ENCODE data around the gene CA6. TPM values are rescaled to one million over a fixed set of nuclear protein-coding genes. Genes with fewer than 3 reads are reported as not detected.
"Not testable (repeated sequence)": the region's sequence is repeated elsewhere in the genome, so short reads cannot be mapped to it uniquely, and the experiment has no call there.

Gene CA6
- total RNA-seq, 2 experiments from 2014 or later: not detected

DNA sequence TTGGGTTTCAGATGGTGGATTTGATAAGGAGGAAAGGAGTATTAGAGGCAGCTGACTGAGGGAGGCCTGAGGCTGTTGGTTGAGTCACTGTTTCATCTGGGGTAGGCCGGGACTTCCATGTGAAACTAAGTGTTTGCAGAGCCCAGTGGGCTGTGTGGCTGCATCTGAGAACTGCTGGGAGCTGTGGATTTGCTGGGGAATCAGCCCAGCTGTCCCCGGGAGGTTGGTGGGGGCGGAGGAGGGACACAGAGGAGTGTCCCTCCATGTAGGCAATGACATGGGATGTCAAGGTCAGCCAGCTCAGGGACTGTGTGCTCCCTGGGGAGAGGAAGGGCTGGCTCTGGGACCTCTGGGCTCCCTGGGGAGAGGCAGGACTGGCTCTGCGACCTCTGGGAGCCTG is 44.2 kb downstream of the CA6 start:
- BruUV-seq (replicated peaks): no TSS peak
- H3K9me3 ChIP-seq (ENCODE audit: low read length): no peaks in the 10 kb centered on the region
- H3K27ac ChIP-seq (ENCODE audit: low read depth, low read length, poor library complexity, severe bottlenecking): no peak overlapping the region
- TF ChIP-seq EZH2phosphoT487 (IDR thresholded peaks at IDR 0.05; ENCODE audit: borderline replicate concordance, low read depth, low read length) (no peak), CTCF (conservative IDR thresholded peaks at IDR 0.05; ENCODE audit: low read length) (no peak)
- ChIA-PET CTCF (ENCODE audit: unreplicated experiment) (interaction anchor here (1.4 kb wide), 1 partner anchor 15 kb away, joined by 5 read pairs; no protein-coding TSS in a partner anchor), POLR2A (no interaction called here)
- no peaks in the 10 kb centered on the region for H3K36me3 ChIP-seq (ENCODE audit: insufficient read depth, low read length)
- H2AFZ ChIP-seq (ENCODE audit: low read length): no peak overlapping the region
- no peak for DNase-seq (ENCODE audit: low spot score)
- no peak overlapping the region for H3K4me3 ChIP-seq (ENCODE audit: low read depth, low read length, poor library complexity, severe bottlenecking)
- H3K79me2 ChIP-seq (ENCODE audit: insufficient read depth, low read depth, low read length): no peaks in the 10 kb centered on the region
- intact Hi-C loops (cut with micrococcal nuclease; ENCODE audit: unreplicated experiment): no loop called here
- H4K20me1 ChIP-seq (ENCODE audit: insufficient read depth, low read length): no peaks in the 10 kb centered on the region
- H3K4me2 ChIP-seq (ENCODE audit: low read length): no peak overlapping the region
- H3K9me2 ChIP-seq (ENCODE audit: insufficient read depth, low read length): no peaks in the 10 kb centered on the region
- H3K4me1 ChIP-seq (ENCODE audit: insufficient read depth, low read length, poor library complexity, severe bottlenecking): peaks cover 29% of the 10 kb centered on the region

GRCh38 chr1:8992936-8993687 is 47.4 kb downstream of the CA6 start:
- POLR2A ChIA-PET: no interaction called here
- BruUV-seq (replicated peaks): no TSS peak

GRCh38 chr1:8993962-8994675 is 48.5 kb downstream of the CA6 start:
- H2AFZ ChIP-seq (ENCODE audit: low read length); H3K79me2 ChIP-seq (ENCODE audit: insufficient read depth, low read depth, low read length); H3K4me1 ChIP-seq (ENCODE audit: insufficient read depth, low read length, poor library complexity, severe bottlenecking); CTCF ChIA-PET (ENCODE audit: unreplicated experiment); H4K20me1 ChIP-seq (ENCODE audit: insufficient read depth, low read length); H3K27ac ChIP-seq (ENCODE audit: low read depth, low read length, poor library complexity, severe bottlenecking); intact Hi-C loops (cut with micrococcal nuclease; ENCODE audit: unreplicated experiment); H3K9me3 ChIP-seq (ENCODE audit: low read length); H3K9me2 ChIP-seq (ENCODE audit: insufficient read depth, low read length); BruUV-seq (replicated peaks); DNase-seq (ENCODE audit: low spot score); H3K4me3 ChIP-seq (ENCODE audit: low read depth, low read length, poor library complexity, severe bottlenecking); H3K4me2 ChIP-seq (ENCODE audit: low read length); H3K36me3 ChIP-seq (ENCODE audit: insufficient read depth, low read length); POLR2A ChIA-PET: not testable (repeated sequence)

More at GRCh38 chr1:8992936-8993687, 47.4 kb downstream of the CA6 start:
- no peaks in the 10 kb centered on the region for H4K20me1 ChIP-seq (ENCODE audit: insufficient read depth, low read length)
- no peaks in the 10 kb centered on the region for H3K9me2 ChIP-seq (ENCODE audit: insufficient read depth, low read length)
- H3K27ac ChIP-seq (ENCODE audit: low read depth, low read length, poor library complexity, severe bottlenecking): no peak overlapping the region
- DNase-seq (ENCODE audit: low spot score): no peak
- no peak for TF ChIP-seq EZH2phosphoT487 (IDR thresholded peaks at IDR 0.05; ENCODE audit: borderline replicate concordance, low read depth, low read length)
- TF ChIP-seq CTCF (conservative IDR thresholded peaks at IDR 0.05; ENCODE audit: low read length): 0 out of 2 replicates have a peak, but pooled peaks have one; percentile 47
- peaks cover 6% of the 10 kb centered on the region for H3K4me1 ChIP-seq (ENCODE audit: insufficient read depth, low read length, poor library complexity, severe bottlenecking)
- CTCF ChIA-PET (ENCODE audit: unreplicated experiment): no interaction called here
- H3K36me3 ChIP-seq (ENCODE audit: insufficient read depth, low read length): no peaks in the 10 kb centered on the region
- intact Hi-C loops (cut with micrococcal nuclease; ENCODE audit: unreplicated experiment): no loop called here
- H2AFZ ChIP-seq (ENCODE audit: low read length): no peak overlapping the region
- H3K79me2 ChIP-seq (ENCODE audit: insufficient read depth, low read depth, low read length): no peaks in the 10 kb centered on the region
- no peak overlapping the region for H3K4me3 ChIP-seq (ENCODE audit: low read depth, low read length, poor library complexity, severe bottlenecking)
- H3K9me3 ChIP-seq (ENCODE audit: low read length): no peaks in the 10 kb centered on the region
- H3K4me2 ChIP-seq (ENCODE audit: low read length): no peak overlapping the region

DNA sequence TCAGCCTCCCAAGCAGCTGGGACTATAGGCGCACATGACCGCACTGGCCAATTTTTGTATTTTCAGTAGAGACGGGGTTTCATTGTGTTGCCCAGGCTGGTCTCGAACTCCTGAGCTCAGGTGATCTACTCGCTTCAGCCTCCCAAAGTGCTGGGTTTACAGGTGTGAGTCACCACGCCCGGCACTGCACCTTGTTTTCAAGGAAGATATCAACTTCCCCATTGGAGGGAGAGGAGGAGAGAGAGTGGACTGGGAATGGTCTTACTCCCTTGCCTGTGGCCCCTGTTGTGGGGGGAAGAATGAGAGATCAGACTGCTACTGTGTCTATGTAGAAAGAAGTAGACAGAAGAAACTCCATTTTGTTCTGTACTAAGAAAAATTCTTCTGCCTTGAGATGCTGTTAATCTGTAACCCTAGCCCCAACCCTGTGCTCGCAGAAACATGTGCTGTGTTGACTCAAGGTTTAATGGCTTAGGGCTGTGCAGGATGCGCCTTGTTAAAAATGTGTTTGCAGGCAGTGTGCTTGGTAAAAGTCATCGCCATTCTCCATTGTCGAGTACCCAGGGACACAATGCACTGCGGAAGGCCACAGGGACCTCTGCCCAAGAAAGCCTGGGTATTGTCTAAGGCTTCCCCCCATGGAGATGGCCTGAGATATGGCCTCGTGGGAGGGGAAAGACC is 56.0 kb downstream of the CA6 start:
- H4K20me1 ChIP-seq (ENCODE audit: insufficient read depth, low read length); BruUV-seq (replicated peaks); CTCF ChIA-PET (ENCODE audit: unreplicated experiment); H3K4me3 ChIP-seq (ENCODE audit: low read depth, low read length, poor library complexity, severe bottlenecking); H3K36me3 ChIP-seq (ENCODE audit: insufficient read depth, low read length); DNase-seq (ENCODE audit: low spot score); H3K4me2 ChIP-seq (ENCODE audit: low read length); H2AFZ ChIP-seq (ENCODE audit: low read length); H3K27ac ChIP-seq (ENCODE audit: low read depth, low read length, poor library complexity, severe bottlenecking); H3K9me3 ChIP-seq (ENCODE audit: low read length); H3K79me2 ChIP-seq (ENCODE audit: insufficient read depth, low read depth, low read length); H3K9me2 ChIP-seq (ENCODE audit: insufficient read depth, low read length); intact Hi-C loops (cut with micrococcal nuclease; ENCODE audit: unreplicated experiment): not testable (repeated sequence)
- H3K4me1 ChIP-seq (ENCODE audit: insufficient read depth, low read length, poor library complexity, severe bottlenecking): peaks cover 11% of the 10 kb centered on the region
- POLR2A ChIA-PET: interaction anchor here (0.6 kb wide), 1 partner anchor 96 kb away, joined by 3 read pairs; no protein-coding TSS in a partner anchor
